ENCODE measurements around the gene CCL1. TPM values are rescaled to one million over a fixed set of nuclear protein-coding genes. Genes with fewer than 3 reads are reported as not detected.

Gene CCL1
- total and polyA plus RNA-seq, 10 of the 15 experiments (the other 5 are each of a cell fraction or from before 2014, with no cell fraction given) = 0.14 to 1.8 (median 0.40) TPM; not detected in 3

DNA sequence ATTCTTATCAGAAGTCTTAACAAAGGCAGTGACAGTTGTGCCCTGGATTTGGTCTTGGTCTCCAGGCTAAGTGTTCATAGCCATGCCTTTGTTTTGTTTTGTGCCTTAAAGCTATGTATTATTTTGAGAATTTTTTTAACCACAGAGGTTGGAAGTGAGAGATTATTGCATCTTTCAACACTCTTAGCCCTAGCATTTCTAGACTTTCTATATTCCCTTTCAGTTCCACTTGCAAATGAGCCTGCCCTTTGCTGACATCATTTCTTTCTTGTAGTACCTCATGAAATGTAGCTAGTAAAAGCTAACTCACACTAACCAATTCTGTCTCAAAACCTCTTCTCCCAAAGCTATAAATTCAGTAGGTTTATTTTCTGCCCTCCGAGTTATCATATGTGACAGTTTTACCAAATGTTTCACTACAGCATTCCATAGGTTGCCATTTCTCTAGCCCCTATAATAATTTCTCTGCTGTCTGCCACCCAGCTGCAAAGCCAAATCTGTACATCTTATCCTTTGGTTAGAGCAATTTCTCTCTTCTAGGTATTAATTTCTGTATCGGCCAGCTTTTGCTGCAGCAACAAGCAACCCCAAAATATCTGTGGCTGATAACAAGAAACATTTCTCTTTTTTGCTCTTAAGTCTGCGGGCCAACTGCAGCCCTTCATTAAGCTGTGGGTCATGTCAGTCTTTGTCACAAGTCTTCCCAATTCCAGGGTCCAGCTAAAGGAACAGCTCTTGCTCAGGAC, 14.2 kb upstream of the CCL1 start (continued):
- TF ChIP-seq BMI1 (IDR thresholded peaks at IDR 0.05; ENCODE audit: borderline replicate concordance) = no peak
- no peak for TF ChIP-seq SIX5 (IDR thresholded peaks at IDR 0.05; ENCODE audit: low read depth, low read length, severe bottlenecking)
- TF ChIP-seq JUNB (IDR thresholded peaks at IDR 0.05) = 0 out of 2 replicates have a peak, but pooled peaks have one; percentile 20
- no peak for TF ChIP-seq BRCA1 (IDR thresholded peaks at IDR 0.05; ENCODE audit: low read depth, low read length)
- TF ChIP-seq, protein P1, sequence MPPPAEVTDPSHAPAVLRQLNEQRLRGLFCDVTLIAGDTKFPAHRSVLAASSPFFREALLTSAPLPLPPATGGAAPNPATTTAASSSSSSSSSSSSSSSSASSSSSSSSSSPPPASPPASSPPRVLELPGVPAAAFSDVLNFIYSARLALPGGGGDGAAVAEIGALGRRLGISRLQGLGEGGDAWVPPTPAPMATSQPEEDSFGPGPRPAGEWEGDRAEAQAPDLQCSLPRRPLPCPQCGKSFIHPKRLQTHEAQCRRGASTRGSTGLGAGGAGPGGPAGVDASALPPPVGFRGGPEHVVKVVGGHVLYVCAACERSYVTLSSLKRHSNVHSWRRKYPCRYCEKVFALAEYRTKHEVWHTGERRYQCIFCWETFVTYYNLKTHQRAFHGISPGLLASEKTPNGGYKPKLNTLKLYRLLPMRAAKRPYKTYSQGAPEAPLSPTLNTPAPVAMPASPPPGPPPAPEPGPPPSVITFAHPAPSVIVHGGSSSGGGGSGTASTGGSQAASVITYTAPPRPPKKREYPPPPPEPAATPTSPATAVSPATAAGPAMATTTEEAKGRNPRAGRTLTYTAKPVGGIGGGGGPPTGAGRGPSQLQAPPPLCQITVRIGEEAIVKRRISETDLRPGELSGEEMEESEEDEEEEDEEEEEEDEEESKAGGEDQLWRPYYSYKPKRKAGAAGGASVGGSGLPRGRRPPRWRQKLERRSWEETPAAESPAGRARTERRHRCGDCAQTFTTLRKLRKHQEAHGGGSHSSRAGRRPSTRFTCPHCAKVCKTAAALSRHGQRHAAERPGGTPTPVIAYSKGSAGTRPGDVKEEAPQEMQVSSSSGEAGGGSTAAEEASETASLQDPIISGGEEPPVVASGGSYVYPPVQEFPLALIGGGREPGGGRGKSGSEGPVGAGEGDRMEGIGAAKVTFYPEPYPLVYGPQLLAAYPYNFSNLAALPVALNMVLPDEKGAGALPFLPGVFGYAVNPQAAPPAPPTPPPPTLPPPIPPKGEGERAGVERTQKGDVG (CRISPR knock-in tag; IDR thresholded peaks at IDR 0.05) = no peak
- TF ChIP-seq SREBF2 (IDR thresholded peaks at IDR 0.05; ENCODE audit: low read length) = no peak
- TF ChIP-seq BACH1 (IDR thresholded peaks at IDR 0.05; ENCODE audit: borderline replicate concordance) = no peak
- no peak for TF ChIP-seq CEBPB (IDR thresholded peaks at IDR 0.05; ENCODE audit: borderline replicate concordance in 1 of 2, low read depth in 2 of 2, low read length in 2 of 2)
- TF ChIP-seq MTA2 (IDR thresholded peaks at IDR 0.05; ENCODE audit: low read depth) = peak; percentile 39; the same call in 1 of the 2 replicates
- TF ChIP-seq FOS (IDR thresholded peaks at IDR 0.05; ENCODE audit: borderline replicate concordance, extremely low read depth, insufficient read length) = no peak
- no peak for TF ChIP-seq SUZ12 (IDR thresholded peaks at IDR 0.05; ENCODE audit: unreplicated experiment)
- TF ChIP-seq, protein P2, sequence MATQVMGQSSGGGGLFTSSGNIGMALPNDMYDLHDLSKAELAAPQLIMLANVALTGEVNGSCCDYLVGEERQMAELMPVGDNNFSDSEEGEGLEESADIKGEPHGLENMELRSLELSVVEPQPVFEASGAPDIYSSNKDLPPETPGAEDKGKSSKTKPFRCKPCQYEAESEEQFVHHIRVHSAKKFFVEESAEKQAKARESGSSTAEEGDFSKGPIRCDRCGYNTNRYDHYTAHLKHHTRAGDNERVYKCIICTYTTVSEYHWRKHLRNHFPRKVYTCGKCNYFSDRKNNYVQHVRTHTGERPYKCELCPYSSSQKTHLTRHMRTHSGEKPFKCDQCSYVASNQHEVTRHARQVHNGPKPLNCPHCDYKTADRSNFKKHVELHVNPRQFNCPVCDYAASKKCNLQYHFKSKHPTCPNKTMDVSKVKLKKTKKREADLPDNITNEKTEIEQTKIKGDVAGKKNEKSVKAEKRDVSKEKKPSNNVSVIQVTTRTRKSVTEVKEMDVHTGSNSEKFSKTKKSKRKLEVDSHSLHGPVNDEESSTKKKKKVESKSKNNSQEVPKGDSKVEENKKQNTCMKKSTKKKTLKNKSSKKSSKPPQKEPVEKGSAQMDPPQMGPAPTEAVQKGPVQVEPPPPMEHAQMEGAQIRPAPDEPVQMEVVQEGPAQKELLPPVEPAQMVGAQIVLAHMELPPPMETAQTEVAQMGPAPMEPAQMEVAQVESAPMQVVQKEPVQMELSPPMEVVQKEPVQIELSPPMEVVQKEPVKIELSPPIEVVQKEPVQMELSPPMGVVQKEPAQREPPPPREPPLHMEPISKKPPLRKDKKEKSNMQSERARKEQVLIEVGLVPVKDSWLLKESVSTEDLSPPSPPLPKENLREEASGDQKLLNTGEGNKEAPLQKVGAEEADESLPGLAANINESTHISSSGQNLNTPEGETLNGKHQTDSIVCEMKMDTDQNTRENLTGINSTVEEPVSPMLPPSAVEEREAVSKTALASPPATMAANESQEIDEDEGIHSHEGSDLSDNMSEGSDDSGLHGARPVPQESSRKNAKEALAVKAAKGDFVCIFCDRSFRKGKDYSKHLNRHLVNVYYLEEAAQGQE (IDR thresholded peaks at IDR 0.05; ENCODE audit: low read depth, low read length) = no peak
- no peak for TF ChIP-seq HDGF (IDR thresholded peaks at IDR 0.05)
- TF ChIP-seq, protein P3, sequence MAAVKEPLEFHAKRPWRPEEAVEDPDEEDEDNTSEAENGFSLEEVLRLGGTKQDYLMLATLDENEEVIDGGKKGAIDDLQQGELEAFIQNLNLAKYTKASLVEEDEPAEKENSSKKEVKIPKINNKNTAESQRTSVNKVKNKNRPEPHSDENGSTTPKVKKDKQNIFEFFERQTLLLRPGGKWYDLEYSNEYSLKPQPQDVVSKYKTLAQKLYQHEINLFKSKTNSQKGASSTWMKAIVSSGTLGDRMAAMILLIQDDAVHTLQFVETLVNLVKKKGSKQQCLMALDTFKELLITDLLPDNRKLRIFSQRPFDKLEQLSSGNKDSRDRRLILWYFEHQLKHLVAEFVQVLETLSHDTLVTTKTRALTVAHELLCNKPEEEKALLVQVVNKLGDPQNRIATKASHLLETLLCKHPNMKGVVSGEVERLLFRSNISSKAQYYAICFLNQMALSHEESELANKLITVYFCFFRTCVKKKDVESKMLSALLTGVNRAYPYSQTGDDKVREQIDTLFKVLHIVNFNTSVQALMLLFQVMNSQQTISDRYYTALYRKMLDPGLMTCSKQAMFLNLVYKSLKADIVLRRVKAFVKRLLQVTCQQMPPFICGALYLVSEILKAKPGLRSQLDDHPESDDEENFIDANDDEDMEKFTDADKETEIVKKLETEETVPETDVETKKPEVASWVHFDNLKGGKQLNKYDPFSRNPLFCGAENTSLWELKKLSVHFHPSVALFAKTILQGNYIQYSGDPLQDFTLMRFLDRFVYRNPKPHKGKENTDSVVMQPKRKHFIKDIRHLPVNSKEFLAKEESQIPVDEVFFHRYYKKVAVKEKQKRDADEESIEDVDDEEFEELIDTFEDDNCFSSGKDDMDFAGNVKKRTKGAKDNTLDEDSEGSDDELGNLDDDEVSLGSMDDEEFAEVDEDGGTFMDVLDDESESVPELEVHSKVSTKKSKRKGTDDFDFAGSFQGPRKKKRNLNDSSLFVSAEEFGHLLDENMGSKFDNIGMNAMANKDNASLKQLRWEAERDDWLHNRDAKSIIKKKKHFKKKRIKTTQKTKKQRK (IDR thresholded peaks at IDR 0.05; ENCODE audit: low read depth, low read length) = no peak
- TF ChIP-seq, protein P4, sequence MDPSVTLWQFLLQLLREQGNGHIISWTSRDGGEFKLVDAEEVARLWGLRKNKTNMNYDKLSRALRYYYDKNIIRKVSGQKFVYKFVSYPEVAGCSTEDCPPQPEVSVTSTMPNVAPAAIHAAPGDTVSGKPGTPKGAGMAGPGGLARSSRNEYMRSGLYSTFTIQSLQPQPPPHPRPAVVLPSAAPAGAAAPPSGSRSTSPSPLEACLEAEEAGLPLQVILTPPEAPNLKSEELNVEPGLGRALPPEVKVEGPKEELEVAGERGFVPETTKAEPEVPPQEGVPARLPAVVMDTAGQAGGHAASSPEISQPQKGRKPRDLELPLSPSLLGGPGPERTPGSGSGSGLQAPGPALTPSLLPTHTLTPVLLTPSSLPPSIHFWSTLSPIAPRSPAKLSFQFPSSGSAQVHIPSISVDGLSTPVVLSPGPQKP (IDR thresholded peaks at IDR 0.05; ENCODE audit: low read depth, low read length) = no peak
- no peak for TF ChIP-seq BCL11A (IDR thresholded peaks at IDR 0.05; ENCODE audit: low read depth, low read length)
- TF ChIP-seq POU2F2 (IDR thresholded peaks at IDR 0.05; ENCODE audit: borderline replicate concordance, low read depth, low read length) = 0 out of 3 replicates have a peak, but pooled peaks have one; percentile 15

All from GM12878 (cell line).